ENCODE data around the gene SETD4.

Gene SETD4

DNA sequence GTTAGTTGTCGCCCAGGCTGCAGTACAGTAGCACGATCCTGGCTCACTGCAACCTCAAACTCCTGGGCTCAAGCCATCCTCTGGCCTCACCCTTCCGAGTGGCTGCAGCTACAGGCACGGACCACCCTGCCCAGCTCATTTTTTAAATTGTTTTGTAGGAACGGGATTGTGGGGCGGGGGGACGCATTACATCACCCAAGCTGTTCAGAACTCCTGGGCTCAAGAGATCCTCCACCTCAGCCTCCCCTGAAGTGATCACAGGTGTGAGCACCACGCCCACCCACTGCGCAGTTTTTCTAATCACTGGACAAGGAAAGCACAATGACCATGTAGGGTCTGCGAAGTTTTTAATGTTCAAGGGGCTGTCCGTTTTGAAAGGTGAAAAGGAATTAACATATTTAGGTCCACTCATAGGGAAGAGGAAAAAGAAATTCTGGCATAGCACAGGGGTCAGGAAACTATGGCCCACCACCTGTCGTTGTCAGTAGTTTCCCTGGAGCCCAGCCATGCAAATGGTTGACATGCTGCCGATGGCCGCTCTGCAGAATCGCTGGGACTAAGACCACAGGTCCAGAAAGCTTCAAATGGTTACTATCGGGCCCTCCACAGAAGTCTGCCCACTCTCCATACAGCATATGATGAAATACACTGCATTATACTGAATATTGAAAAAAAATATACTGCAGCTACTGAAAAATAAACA, 26.0 kb downstream of the SETD4 start:
- TF ChIP-seq, protein P1, sequence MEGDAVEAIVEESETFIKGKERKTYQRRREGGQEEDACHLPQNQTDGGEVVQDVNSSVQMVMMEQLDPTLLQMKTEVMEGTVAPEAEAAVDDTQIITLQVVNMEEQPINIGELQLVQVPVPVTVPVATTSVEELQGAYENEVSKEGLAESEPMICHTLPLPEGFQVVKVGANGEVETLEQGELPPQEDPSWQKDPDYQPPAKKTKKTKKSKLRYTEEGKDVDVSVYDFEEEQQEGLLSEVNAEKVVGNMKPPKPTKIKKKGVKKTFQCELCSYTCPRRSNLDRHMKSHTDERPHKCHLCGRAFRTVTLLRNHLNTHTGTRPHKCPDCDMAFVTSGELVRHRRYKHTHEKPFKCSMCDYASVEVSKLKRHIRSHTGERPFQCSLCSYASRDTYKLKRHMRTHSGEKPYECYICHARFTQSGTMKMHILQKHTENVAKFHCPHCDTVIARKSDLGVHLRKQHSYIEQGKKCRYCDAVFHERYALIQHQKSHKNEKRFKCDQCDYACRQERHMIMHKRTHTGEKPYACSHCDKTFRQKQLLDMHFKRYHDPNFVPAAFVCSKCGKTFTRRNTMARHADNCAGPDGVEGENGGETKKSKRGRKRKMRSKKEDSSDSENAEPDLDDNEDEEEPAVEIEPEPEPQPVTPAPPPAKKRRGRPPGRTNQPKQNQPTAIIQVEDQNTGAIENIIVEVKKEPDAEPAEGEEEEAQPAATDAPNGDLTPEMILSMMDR (conservative IDR thresholded peaks at IDR 0.05; ENCODE audit: low read depth, low read length) = no peak
- DNase-seq (ENCODE audit: low read depth) = no peak
- no peak overlapping the region for H3K4me3 ChIP-seq (ENCODE audit: low read depth, low read length)

DNA sequence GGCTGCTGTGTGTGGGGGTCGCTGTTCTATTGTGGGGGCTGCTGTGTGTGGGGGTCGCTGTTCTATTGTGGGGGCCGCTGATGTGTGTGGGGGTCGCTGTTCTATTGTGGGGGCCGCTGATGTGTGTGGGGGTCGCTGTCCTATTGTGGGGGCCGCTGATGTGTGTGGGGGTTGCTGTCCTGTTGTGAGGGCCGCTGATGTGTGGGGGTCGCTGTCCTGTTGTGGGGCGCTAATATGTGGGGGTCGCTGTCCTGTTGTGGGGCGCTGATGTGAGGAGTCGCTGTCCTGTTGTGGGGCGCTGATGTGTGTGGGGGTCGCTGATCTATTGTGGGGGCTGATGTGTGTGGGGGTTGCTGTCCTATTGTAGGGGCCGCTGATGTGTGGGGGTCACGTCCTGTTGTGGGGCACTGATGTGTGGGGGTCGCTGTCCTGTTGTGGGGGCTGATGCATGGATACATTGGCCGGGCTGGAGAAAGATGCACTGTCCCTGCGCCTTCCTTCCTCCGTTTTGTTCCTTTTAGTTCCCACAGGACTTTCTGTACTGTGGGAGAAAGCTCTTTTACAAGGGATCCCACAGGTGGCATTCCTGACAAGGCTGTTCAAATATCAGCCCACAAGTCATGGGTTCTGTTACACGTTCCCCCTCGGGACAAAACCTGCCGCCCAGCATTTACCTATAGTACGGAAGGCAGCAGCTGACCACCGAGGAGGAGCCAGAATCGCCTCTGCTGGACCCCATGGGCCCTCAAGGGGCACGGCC, 27.5 kb downstream of the SETD4 start:
- TF ChIP-seq, protein P1 (conservative IDR thresholded peaks at IDR 0.05; ENCODE audit: low read depth, low read length) = no peak
- no peak for DNase-seq (ENCODE audit: low read depth)
- no peak overlapping the region for H3K4me3 ChIP-seq (ENCODE audit: low read depth, low read length)

DNA sequence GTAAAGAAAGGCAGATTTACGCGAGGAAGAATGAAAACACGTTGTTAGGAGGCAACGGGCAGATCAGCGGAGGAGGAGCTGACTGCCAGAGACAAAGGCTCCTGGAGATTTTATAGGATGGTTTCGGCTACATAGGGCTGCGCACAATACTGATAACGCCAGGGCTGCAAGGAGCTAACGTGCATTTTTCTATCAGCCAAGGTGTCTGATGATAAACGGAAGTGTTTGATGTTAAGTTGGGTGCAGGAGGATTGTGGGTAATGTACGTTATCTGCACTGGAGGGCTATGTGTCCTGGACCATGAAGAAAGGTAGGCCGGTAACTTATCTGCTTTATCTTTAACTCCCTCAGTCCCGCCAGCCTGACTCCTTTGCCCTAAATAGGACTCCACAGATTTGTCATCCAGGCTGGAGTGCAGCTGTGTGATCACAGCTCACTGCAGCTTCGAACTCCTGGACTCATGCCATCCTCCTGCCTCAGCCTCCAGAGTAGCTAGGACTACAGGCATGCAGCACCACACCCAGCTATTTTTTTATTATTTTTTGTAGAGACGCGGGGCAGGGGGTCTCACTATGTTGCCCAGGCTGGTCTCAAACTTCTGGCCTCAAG, 29.6 kb downstream of the SETD4 start:
- TF ChIP-seq, protein P1 (conservative IDR thresholded peaks at IDR 0.05; ENCODE audit: low read depth, low read length) = no peak
- H3K4me3 ChIP-seq (ENCODE audit: low read depth, low read length) = no peak overlapping the region
- DNase-seq (ENCODE audit: low read depth) = no peak

DNA sequence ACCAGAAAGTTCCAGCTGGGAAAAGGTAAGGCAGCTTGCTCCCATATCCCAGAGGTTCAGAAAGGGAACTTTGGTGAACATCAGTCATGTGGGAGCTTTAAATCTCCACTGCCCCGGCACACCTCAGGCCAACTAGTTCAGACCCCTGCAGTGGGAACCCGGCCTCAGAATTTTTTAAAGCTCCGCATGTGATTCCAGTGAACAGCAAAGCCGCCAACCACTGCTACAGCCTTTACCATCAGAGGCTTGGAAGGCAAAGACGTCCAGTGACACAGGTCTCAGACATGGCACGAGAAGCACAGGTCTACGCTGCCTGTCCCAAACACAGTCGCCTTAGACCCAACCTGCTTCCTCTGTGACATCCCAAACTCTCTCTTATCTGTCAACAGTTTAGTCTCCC, 31.0 kb downstream of the SETD4 start:
- TF ChIP-seq, protein P1 (conservative IDR thresholded peaks at IDR 0.05; ENCODE audit: low read depth, low read length) = no peak
- no peak overlapping the region for H3K4me3 ChIP-seq (ENCODE audit: low read depth, low read length)
- no peak for DNase-seq (ENCODE audit: low read depth)

DNA sequence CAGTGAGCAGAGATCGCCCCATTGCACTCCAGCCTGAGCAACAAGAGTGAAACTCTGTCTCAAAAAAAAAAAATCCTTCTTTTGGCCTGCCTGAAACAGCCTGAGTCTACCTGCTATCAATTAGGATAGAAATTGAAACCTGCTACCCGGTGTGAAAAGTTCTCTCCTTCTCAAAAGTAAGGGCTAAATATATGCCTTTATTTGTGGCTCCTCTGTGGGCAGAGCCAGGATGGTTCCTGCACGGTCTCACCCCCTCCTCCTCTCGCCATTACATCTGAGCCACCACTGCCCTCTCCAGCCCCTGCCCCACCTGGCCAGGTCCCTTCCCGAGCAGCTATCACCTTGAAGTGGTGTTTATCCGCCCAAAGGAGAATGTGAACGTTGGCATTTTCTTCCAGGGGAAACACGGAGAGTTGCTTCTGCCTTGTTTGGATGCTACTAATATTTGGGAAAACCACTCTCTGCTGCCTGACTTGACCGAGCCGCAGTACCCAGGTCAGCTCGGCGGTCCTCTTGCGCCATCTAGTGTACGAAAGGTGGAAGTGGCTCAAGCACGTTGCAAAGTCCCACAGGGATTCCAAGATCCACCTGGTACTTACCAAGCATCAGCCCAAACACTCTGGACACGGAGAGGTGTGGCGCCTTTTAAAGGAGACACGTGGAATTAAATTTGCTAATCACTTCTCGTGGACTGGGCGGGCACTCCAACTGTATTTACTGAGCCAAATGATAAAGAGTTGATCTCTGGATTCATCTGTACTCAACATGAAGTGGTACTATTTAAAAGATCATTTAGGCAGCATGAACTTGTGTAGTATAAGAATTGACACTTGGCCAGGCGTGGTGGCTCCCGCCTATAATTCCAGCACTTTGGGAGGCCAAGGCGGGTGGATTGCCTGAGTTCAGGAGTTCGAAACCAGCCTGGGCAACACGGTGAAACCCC, 31.9 kb downstream of the SETD4 start:
- TF ChIP-seq, protein P1 (conservative IDR thresholded peaks at IDR 0.05; ENCODE audit: low read depth, low read length) = peak; percentile 98
- DNase-seq (ENCODE audit: low read depth) = peak; percentile 82
- no peak overlapping the region for H3K4me3 ChIP-seq (ENCODE audit: low read depth, low read length)

DNA sequence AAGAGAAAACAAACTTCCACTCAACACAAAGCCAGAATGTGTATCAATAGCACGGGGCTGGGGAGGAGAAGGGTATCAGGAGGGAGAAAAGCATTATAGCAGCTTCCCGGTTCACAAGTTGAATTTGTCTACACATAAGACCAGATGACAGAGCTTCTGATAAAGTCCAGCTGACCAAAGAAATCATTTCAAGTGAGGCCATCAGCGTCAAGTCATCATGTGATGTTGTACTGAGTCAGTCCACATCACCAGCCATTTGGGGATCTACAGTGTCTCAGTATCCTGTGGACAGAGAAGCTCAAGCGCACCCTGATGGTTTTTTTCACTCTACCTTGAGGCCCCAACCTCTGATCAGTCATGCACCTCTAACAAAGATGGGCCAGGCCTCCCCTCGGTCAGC, 33.0 kb downstream of the SETD4 start:
- H3K4me3 ChIP-seq (ENCODE audit: low read depth, low read length) = no peak overlapping the region
- DNase-seq (ENCODE audit: low read depth) = no peak

More for the DNA sequence above, 33.0 kb downstream of the SETD4 start:
- TF ChIP-seq, protein P1 (conservative IDR thresholded peaks at IDR 0.05; ENCODE audit: low read depth, low read length) = no peak
